ENCODE measurements around the gene SRBD1.

Gene SRBD1

DNA sequence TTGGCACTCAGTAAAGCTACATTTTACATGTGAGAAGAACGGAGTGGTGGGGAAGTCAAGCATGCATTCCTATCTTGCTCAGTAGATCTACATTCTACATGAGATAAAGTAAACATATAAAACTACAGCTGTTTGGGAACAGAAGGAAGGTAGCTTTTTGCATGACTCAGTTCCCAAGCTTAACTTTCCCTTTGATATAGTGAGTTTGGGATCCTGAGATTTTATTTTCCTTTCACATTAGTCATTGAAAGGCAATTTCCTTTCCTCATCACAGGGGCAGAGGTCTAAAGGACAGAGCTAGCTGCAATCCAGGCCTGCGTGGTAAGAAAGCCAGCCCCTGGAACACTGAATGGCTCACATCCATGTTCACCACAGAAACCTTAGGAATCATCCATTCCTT lies 257.2 kb downstream of the SRBD1 start:
- no peak for DNase-seq

DNA sequence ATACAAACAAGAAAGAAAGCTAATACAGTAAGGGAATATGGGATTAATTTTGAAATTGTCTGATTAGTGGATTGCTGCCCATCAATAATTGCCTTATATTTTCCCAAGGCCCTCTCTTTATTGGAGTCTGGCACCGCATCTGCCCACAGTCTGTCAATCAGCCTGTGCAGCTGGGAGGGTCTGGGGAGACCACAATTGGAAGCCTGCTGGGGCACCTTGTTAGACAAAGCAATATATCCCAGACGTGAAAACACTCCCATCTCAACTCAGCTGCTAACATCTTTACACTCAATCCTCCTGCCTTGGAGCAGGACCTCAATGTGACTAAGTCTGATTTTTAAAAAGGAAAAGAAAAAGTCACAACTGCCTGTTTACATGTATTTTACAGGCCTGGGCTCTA lies 258.6 kb downstream of the SRBD1 start:
- DNase-seq = no peak

DNA sequence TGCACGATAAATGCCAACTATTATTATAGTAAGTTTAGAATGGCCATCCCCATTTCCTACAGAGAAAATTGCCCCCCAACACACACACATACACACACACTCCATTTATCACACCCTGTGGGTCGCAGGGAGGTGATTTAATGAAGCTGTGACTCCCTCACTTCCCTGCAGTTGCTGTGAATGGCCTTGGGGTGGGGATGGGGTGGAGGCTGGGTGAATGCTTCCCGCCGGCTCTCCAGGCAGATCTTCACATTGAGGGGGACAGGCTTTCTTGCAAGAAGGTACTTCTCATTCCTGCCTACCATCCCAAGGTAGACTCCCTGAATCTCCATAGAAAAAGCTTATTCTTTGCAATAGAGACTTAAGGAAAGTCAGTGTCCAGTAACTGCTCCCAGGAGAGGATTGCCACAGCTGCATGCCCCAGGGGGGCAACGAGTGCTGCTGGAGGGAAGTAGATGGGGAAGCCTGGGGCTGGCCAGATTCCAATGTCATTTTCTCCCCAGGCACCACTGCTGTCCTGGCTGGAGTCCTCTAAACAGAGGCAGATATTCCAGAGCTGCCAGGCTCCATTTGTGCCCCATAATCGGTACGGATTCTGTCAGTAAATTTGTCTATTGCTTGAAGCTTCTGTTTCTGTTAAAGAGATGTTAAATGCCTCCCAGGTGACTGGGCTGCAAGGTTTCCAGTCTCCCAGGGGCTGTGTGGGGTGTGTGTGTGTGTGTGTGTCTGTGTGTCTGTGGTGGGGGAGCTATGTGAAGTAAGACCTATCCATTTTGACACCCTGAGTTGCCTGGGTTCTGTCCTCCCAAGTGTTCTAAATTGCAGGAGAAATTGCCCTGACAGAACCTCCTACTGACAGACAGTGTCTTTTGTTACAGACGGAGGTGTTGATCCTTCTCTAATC lies 265.5 kb downstream of the SRBD1 start:
- no peak for DNase-seq

DNA sequence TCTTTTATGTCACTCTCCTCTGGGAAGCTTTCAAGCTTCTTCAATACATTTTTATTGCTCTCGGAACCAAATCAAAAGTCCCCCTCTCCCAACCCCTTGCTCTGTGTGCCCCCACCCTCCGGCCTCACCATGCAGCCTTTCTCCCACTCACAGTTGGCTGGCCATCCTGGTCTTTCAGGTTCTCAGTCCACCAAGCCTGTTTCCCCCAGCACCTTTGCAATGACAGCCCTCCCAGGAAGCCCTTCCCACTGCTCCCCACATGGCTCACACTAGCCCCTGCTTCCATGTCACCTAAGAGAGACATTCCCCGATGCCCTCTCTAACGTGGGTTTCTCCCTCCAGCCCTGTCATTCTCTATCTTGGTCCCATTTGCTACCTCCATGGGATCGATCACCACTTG lies 266.6 kb downstream of the SRBD1 start:
- no peak for DNase-seq

DNA sequence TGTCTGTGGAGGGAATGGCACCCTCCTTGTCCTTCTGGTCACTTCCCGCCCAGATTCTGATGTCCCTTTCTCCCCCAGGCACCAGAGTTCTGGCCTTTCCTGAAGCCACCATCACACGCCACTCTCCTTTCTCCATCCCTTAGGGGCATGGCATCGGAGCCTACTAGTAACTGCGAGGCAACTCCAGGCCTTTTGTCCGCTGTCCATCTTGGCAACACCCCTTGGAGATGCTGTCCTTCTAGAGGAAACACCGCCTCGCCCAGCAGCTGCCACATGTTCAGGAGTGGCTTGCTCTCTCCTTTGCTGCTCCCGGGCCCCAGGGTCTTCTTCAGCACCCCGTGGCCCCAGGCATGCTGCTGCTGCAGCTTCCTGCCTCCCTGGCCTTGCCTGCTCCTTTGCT lies 267.0 kb downstream of the SRBD1 start:
- no peak for DNase-seq

DNA sequence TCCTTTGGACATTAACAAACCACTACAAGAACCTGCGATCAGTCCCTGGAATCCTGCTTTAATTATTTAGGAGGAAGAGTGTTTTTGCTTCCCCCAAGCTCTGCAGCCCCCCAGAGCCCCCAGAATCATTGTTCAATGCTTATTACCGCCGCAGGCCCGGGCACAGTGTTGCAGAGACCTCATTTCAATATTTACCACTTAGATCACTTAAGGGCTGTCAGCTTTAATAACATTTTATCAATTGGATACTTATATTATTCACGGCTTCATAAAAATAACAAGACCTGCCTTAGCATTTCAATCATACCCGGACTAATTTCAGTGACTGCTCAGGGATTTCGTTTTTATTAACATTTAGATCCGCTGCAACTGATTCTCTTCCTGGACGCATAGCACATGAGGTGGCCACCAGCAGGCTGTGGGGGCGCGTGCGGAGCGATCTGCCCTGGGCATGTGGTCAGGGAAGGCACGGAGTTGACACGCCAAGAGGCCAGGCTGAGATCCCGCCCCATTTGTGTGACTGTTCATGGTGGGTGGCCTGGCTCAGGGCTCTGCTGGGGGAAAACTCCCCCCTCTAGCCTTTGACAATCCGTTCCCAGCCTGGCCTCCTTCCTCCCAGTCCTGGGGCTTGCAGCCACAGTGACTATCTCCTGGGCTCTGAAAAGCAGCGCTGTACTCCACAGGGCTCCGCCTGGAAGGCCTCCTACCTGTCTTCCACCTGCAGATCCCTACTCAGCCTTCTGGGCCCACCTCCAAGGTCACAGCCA lies 267.6 kb downstream of the SRBD1 start:
- no peak for DNase-seq

DNA sequence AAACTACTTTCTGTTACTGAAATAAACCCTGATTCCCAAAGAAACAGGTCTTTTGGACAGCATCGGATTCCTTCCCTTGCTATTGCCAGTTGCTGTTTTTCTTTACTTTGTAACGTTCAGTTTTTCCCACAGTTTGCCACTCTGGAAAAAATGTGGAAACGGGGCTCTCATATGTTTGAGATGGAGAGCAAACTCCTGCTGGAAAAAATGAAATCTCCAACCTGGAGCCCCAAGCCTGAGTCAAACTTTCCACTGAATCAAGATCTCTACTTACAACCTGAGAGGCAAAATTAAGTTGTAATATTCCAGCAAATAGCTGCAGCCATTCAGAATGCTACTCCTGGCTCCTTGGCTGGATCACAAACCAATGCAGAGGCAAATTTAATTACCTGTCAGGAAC lies 270.7 kb downstream of the SRBD1 start:
- no peak for DNase-seq

DNA sequence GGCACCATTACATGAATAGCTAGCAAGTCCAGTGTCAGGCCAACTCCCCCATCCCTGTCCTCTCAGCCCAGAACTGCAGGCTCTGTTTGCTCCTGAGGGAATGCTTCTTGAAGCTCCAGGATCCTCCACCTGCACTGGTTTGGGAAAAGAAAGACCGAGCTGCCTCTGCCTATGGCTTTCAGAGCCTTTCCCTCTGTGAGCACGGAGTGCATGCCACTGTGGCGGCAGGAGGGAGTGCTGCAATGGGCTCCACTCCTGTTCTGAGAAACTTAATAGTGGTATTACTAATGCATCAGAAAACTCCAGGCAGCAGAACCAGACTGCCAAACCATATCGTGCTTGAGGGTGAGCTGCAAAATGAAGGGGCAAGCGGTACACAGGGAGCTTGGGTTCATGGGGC lies 271.8 kb downstream of the SRBD1 start:
- no peak for DNase-seq
